Parietal lobe (tissue), 1 donor: ENCODE results near the gene MAPK8IP1. TPM values are rescaled to one million over a fixed set of nuclear protein-coding genes. Genes with fewer than 3 reads are reported as not detected.

Experiments used
- total RNA-seq: library from RNA; depleted of rRNA; stranded (reverse); fragments of >200 nt; gene quantifications from one replicate; pipeline ENCODE4 v1.2.3, GENCODE V29; 2014

MAPK8IP1 gene
- total RNA-seq = 75.7 TPM

GRCh38 chr11:45885274-45885920 lies at the start of gene MAPK8IP1:
Gene MAPK8IP1 (plus strand): TSS chr11:45885651. CDS start chr11:45885821, 170 bp downstream.

GRCh38 chr11:45846974-45847910 lies 38.2 kb upstream of the MAPK8IP1 start, which contains the start of gene CRY2:
Gene CRY2 (plus strand): TSS chr11:45847475. CDS start chr11:45847491, 16 bp downstream.

GRCh38 chr11:45906965-45907611 lies 21.6 kb downstream of the MAPK8IP1 start, which contains the start of gene FREY1:
Gene FREY1 (minus strand): TSS chr11:45907271. CDS start chr11:45907245, 26 bp downstream.

GRCh38 chr11:45917623-45918330 lies 32.3 kb downstream of the MAPK8IP1 start, which contains the start of gene PEX16:
Gene PEX16 (minus strand): TSS chr11:45917877. CDS start chr11:45917811, 66 bp downstream.

GRCh38 chr11:45922425-45923082 lies 37.1 kb downstream of the MAPK8IP1 start, which contains the start of gene LARGE2:
Gene LARGE2 (plus strand): TSS chr11:45922656. CDS start chr11:45922883, 227 bp downstream.

Other genes with a start within 250 kb of the MAPK8IP1 start
- gene CHST1, start 220.0 kb upstream of the MAPK8IP1 start, total RNA-seq = 15.3 TPM
- gene SLC35C1, start 80.5 kb upstream of the MAPK8IP1 start, total RNA-seq = 5.9 TPM
- 63.5 TPM for gene CRY2, start 38.2 kb upstream of the MAPK8IP1 start, total RNA-seq
- 4.4 TPM for gene FREY1, start 21.6 kb downstream of the MAPK8IP1 start, total RNA-seq
- 19.4 TPM for gene PEX16, start 32.2 kb downstream of the MAPK8IP1 start, total RNA-seq
- 0.31 TPM for gene LARGE2, start 37.0 kb downstream of the MAPK8IP1 start, total RNA-seq
- 40.1 TPM for gene PHF21A, start 235.8 kb downstream of the MAPK8IP1 start, total RNA-seq